Endodermal cell (in vitro differentiated cells): Measurements from ENCODE around the gene CABP1. TPM values are rescaled to one million over a fixed set of nuclear protein-coding genes. Genes with fewer than 3 reads are reported as not detected.

Experiments used
- DNase-seq: peaks from one replicate; pipeline ENCODE4 v3.0.0-alpha.2; 2017
- H3K27ac ChIP-seq: 2 replicates; pipeline ENCODE4 v1.5.1; 2013; ENCODE audit warnings: mild to moderate bottlenecking, low read depth, low read length, moderate library complexity
- H3K27me3 ChIP-seq: 2 replicates; pipeline ENCODE4 v1.6.1; 2013; ENCODE audit warnings: mild to moderate bottlenecking, low read length, moderate library complexity; ENCODE audit not compliant: insufficient read depth, control insufficient read depth, poor library complexity, severe bottlenecking
- H3K36me3 ChIP-seq: 2 replicates; pipeline ENCODE4 v1.7.0; 2013; ENCODE audit warnings: mild to moderate bottlenecking, low read length, moderate library complexity; ENCODE audit not compliant: control insufficient read depth, insufficient read depth
- H3K4me1 ChIP-seq: one replicate; pipeline ENCODE4 v1.7.0; 2013; ENCODE audit warnings: low read length; ENCODE audit not compliant: control insufficient read depth, insufficient read depth
- H3K4me3 ChIP-seq: 2 replicates; pipeline ENCODE4 v1.5.1; 2013; ENCODE audit warnings: mild to moderate bottlenecking, low read length, moderate library complexity
- H3K9ac ChIP-seq: 2 replicates; pipeline ENCODE4 v1.6.1; 2013; ENCODE audit warnings: mild to moderate bottlenecking, low read length, moderate library complexity; ENCODE audit not compliant: poor library complexity, severe bottlenecking; ENCODE audit errors: extremely low read depth
- H3K9me3 ChIP-seq: 2 replicates; pipeline ENCODE4 v1.6.1; 2013; ENCODE audit warnings: mild to moderate bottlenecking, low read length, moderate library complexity; ENCODE audit not compliant: control insufficient read depth
- H3K27ac Mint-ChIP-seq: 2 replicates; pipeline ENCODE4 v1.8.0; 2020; ENCODE audit warnings: mixed read lengths
- H3K27me3 Mint-ChIP-seq: 2 replicates; pipeline ENCODE4 v1.8.0; 2021; ENCODE audit warnings: mild to moderate bottlenecking, mixed read lengths; ENCODE audit not compliant: insufficient read depth
- H3K36me3 Mint-ChIP-seq: 2 replicates; pipeline ENCODE4 v1.8.0; 2020; ENCODE audit warnings: low read depth, mixed read lengths
- H3K4me1 Mint-ChIP-seq: 2 replicates; pipeline ENCODE4 v1.8.0; 2020; ENCODE audit warnings: mixed read lengths
- H3K4me3 Mint-ChIP-seq: 2 replicates; pipeline ENCODE4 v1.8.0; 2020; ENCODE audit warnings: mild to moderate bottlenecking, moderate library complexity, mixed read lengths
- H3K9me3 Mint-ChIP-seq: 2 replicates; pipeline ENCODE4 v1.8.0; 2020; ENCODE audit warnings: mild to moderate bottlenecking, mixed read lengths
- WGBS, 2 experiments: methylation state at CpG; one replicate each; pipeline versions ENCODE4 v1.1.5 to v1.1.7; 2013; ENCODE audit warnings: missing lambda C conversion rate in 2 of 2, mixed read lengths in 1 of 2; ENCODE audit not compliant: insufficient coverage in 1 of 2, insufficient read length in 1 of 2; 5-methylcytosine and 5-hydroxymethylcytosine counted together
- total RNA-seq, 2 donors: library from RNA; stranded (reverse); fragmentation: NEBNext Ultra II Directional in 1 of 2; extraction: Animal tissue kit (Norgen Biotek cat#: 25700) in 1 of 2; gene quantifications; 2 replicates in 1 of 2; 3 replicates in 1 of 2; pipeline ENCODE4 v1.2.1, GENCODE V29; 2021
- TF ChIP-seq, protein P1 (sequence below): fragments of 200-600 bp; sonication (generic); conservative IDR thresholded peaks from 2 replicates; pipeline ENCODE4 v1.5.0; 2021; ENCODE audit warnings: antibody characterized with exemption, mild to moderate bottlenecking

The CABP1 gene
- total RNA-seq, 2 donors from 2014 or later: 0.29 to 0.86 TPM

DNA sequence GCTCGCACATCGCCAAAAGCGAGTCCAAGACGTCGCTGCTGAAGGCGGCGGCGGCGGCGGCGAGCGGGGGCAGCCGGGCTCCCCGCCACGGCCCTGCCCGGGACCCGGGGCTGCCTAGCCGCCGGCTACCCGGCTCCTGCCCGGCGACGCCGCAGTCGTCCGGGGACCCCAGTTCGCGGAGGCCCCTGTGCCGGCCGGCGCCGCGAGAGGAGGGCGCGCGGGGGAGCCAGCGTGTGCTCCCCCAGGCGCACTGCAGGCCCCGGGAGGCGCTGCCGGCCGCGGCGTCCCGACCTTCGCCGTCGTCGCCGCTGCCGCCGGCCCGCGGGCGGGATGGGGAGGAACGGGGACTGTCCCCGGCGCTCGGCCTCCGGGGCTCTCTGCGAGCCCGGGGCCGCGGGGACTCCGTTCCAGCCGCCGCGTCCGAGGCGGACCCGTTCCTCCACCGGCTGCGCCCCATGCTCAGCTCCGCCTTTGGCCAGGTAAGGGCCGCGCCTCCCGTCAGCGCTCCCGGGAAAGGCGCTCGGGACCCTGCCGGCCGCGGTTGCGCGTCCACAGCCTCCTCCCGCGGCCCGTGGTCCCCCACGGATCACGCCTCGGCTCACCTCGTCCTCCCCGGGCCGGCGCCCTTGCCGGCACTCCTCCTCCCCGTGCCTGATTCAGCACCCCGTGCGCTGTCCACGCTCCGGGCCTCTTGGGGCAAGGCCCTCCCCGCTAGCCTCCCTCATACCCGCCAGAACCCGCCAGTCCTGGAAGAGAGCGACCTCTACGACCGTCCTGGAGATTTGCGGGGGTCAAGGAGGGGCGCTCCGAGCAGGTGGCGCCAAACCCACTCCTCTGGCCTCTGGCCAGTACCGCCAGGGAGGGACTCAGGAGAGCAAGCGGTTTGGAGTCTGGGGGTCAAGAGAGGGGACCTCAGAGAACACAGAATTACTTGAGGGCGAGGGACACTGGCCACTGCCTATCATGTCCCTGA is 721 bp downstream of the CABP1 start:
- Mint-ChIP-seq H3K36me3 (no peaks in the 10 kb centered on the region), H3K4me1 (peaks cover 11% of the 10 kb centered on the region), H3K4me3 (peak overlapping the region; percentile 50), H3K9me3 (no peaks in the 10 kb centered on the region), H3K27me3 (peaks cover 59% of the 10 kb centered on the region), H3K27ac (no peak overlapping the region)
- Histone ChIP-seq H3K9me3 (no peaks in the 10 kb centered on the region), H3K4me3 (peak overlapping the region; percentile 67), H3K27me3 (peaks cover 58% of the 10 kb centered on the region), H3K4me1 (peaks cover 3% of the 10 kb centered on the region), H3K36me3 (no peaks in the 10 kb centered on the region), H3K9ac (no peak overlapping the region), H3K27ac (no peak overlapping the region)
- DNase-seq: peak; percentile 97
- WGBS, 2 experiments: 1 to 7% methylated on average over 13 to 115 of the region's 115 CpGs
- TF ChIP-seq, protein P1, sequence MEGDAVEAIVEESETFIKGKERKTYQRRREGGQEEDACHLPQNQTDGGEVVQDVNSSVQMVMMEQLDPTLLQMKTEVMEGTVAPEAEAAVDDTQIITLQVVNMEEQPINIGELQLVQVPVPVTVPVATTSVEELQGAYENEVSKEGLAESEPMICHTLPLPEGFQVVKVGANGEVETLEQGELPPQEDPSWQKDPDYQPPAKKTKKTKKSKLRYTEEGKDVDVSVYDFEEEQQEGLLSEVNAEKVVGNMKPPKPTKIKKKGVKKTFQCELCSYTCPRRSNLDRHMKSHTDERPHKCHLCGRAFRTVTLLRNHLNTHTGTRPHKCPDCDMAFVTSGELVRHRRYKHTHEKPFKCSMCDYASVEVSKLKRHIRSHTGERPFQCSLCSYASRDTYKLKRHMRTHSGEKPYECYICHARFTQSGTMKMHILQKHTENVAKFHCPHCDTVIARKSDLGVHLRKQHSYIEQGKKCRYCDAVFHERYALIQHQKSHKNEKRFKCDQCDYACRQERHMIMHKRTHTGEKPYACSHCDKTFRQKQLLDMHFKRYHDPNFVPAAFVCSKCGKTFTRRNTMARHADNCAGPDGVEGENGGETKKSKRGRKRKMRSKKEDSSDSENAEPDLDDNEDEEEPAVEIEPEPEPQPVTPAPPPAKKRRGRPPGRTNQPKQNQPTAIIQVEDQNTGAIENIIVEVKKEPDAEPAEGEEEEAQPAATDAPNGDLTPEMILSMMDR: peak; percentile 38

DNA sequence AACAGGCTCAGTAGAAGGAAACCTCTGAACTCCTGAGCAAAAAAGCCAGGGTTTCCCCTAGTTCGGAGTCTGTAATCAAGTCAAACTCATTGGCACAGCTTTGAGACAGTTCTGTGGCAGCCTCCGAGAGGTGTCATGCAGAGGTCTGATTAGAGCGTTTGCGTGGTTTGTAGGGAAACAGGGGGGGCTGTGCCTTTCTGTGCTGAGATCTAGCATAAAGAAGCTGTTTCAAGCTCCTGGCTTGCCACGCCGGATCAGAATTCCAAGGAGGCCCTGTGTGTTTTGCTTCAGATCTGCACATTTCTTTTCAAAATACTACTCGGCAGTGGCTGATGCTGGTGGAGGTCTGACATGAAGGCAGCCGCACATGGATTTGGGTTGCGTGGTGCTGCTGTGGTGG is 1.7 kb downstream of the CABP1 start:
- Histone ChIP-seq H3K9me3 (no peaks in the 10 kb centered on the region), H3K36me3 (no peaks in the 10 kb centered on the region), H3K4me3 (no peak overlapping the region), H3K4me1 (peaks cover 3% of the 10 kb centered on the region), H3K27me3 (peaks cover 60% of the 10 kb centered on the region), H3K27ac (no peak overlapping the region), H3K9ac (no peak overlapping the region)
- Mint-ChIP-seq H3K27me3 (peaks cover 64% of the 10 kb centered on the region), H3K9me3 (no peaks in the 10 kb centered on the region), H3K36me3 (no peaks in the 10 kb centered on the region), H3K4me1 (peaks cover 11% of the 10 kb centered on the region), H3K27ac (no peak overlapping the region), H3K4me3 (peak overlapping the region; percentile 50)
- no peak for DNase-seq
- TF ChIP-seq, protein P1: no peak
- 87 to 89% methylated on average over 7 to 9 of the region's 9 CpGs for WGBS, 2 experiments

DNA sequence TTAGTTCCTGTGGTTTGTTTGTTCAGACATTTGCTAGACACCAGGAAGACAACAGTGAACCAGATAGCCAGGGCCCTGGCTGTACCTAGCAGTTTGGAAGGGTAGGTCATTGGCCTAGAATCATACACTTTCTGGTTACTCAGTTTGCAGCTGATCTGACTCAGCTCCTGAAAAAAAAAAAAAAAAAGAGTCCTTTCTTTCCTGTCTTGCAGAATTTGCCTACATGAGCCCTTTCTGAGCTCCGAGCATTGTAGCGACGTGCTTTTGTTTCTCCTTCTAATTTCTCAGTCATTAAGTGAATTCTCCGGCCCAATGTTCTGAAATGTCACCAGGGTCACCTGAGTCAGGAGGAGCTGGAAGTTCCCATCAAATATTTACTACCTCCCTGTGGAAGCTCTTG is 2.4 kb downstream of the CABP1 start:
- H3K27me3 Mint-ChIP-seq: peaks cover 61% of the 10 kb centered on the region
- no peak overlapping the region for H3K9ac ChIP-seq
- peaks cover 3% of the 10 kb centered on the region for H3K4me1 ChIP-seq
- H3K4me3 ChIP-seq: no peak overlapping the region
- no peaks in the 10 kb centered on the region for H3K9me3 ChIP-seq
- WGBS, 2 experiments: 90 to 92% methylated on average over 4 of the region's 4 CpGs
- DNase-seq: no peak
- H3K27me3 ChIP-seq: peaks cover 60% of the 10 kb centered on the region
- H3K36me3 Mint-ChIP-seq: no peaks in the 10 kb centered on the region
- no peak overlapping the region for H3K27ac Mint-ChIP-seq
- no peak overlapping the region for H3K27ac ChIP-seq
- H3K9me3 Mint-ChIP-seq: no peaks in the 10 kb centered on the region
- H3K4me1 Mint-ChIP-seq: peaks cover 11% of the 10 kb centered on the region
- TF ChIP-seq, protein P1: no peak
- no peak overlapping the region for H3K4me3 Mint-ChIP-seq
- no peaks in the 10 kb centered on the region for H3K36me3 ChIP-seq
